ENCODE measurements around the gene STARD8. TPM values are rescaled to one million over a fixed set of nuclear protein-coding genes. Genes with fewer than 3 reads are reported as not detected.

Gene STARD8
- total and polyA plus RNA-seq, 5 donors = 6.0 to 12.2 (median 10.2) TPM

GRCh38 chrX:68753218-68753617 is 105.8 kb downstream of the STARD8 start:
- intact Hi-C loops (cut with DNase I) = no loop called here
- no peak for DNase-seq
- 100% methylated on average over 2 of the region's 2 CpGs for WGBS

GRCh38 chrX:68754406-68754805 is 106.9 kb downstream of the STARD8 start:
- intact Hi-C loops (cut with DNase I) = no loop called here
- Histone ChIP-seq H3K4me1 (ENCODE audit: control insufficient read depth, insufficient read depth, low read length) (no peaks in the 10 kb centered on the region), H3K27ac (ENCODE audit: low read length) (no peak overlapping the region), H3K9me3 (ENCODE audit: control insufficient read depth, low read length) (no peaks in the 10 kb centered on the region), H3K4me3 (ENCODE audit: low read length) (no peak overlapping the region), H3K27me3 (ENCODE audit: control insufficient read depth, insufficient read depth) (no peaks in the 10 kb centered on the region)
- WGBS = 90% methylated on average over 7 of the region's 7 CpGs
- DNase-seq (no peak), ATAC-seq (no peak)

More at GRCh38 chrX:68753218-68753617, 105.8 kb downstream of the STARD8 start:
- Histone ChIP-seq H3K4me1 (ENCODE audit: control insufficient read depth, insufficient read depth, low read length) (no peaks in the 10 kb centered on the region), H3K9me3 (ENCODE audit: control insufficient read depth, low read length) (no peaks in the 10 kb centered on the region), H3K4me3 (ENCODE audit: low read length) (no peak overlapping the region), H3K27ac (ENCODE audit: low read length) (no peak overlapping the region), H3K27me3 (ENCODE audit: control insufficient read depth, insufficient read depth) (no peaks in the 10 kb centered on the region)
- ATAC-seq = no peak

- WGBS = 81% methylated on average over 3 of the region's 3 CpGs
- no peak overlapping the region for H3K27ac ChIP-seq (ENCODE audit: low read length)
- intact Hi-C loops (cut with DNase I) = no loop called here
- H3K4me3 ChIP-seq (ENCODE audit: low read length) = no peak overlapping the region
- no peak for DNase-seq
- no peaks in the 10 kb centered on the region for H3K27me3 ChIP-seq (ENCODE audit: control insufficient read depth, insufficient read depth)
- no peaks in the 10 kb centered on the region for H3K4me1 ChIP-seq (ENCODE audit: control insufficient read depth, insufficient read depth, low read length)
- ATAC-seq = no peak
- H3K9me3 ChIP-seq (ENCODE audit: control insufficient read depth, low read length) = no peaks in the 10 kb centered on the region
Observed at GRCh38 chrX:68755616-68756125, 108.2 kb downstream of the STARD8 start.

GRCh38 chrX:68757331-68757730 is 109.9 kb downstream of the STARD8 start:
- H3K4me3 ChIP-seq (ENCODE audit: low read length) = no peak overlapping the region
- ATAC-seq (no peak), DNase-seq (no peak)
- H3K27ac ChIP-seq (ENCODE audit: low read length) = no peak overlapping the region
- 73% methylated on average over 4 of the region's 4 CpGs for WGBS
- intact Hi-C loops (cut with DNase I) = no loop called here
- H3K9me3 ChIP-seq (ENCODE audit: control insufficient read depth, low read length) = no peaks in the 10 kb centered on the region
- no peaks in the 10 kb centered on the region for H3K4me1 ChIP-seq (ENCODE audit: control insufficient read depth, insufficient read depth, low read length)
- no peaks in the 10 kb centered on the region for H3K27me3 ChIP-seq (ENCODE audit: control insufficient read depth, insufficient read depth)

- H3K9me3 ChIP-seq (ENCODE audit: control insufficient read depth, low read length) = no peaks in the 10 kb centered on the region
- intact Hi-C loops (cut with DNase I) = no loop called here
- no peak overlapping the region for H3K27ac ChIP-seq (ENCODE audit: low read length)
- no peak overlapping the region for H3K4me3 ChIP-seq (ENCODE audit: low read length)
- 50% methylated on average over 2 of the region's 2 CpGs for WGBS
- ATAC-seq (no peak), DNase-seq (no peak)
- H3K27me3 ChIP-seq (ENCODE audit: control insufficient read depth, insufficient read depth) = no peaks in the 10 kb centered on the region
- H3K4me1 ChIP-seq (ENCODE audit: control insufficient read depth, insufficient read depth, low read length) = no peaks in the 10 kb centered on the region
Observed at GRCh38 chrX:68757731-68758130, 110.3 kb downstream of the STARD8 start.

- ATAC-seq (no peak), DNase-seq (no peak)
- Histone ChIP-seq H3K9me3 (ENCODE audit: control insufficient read depth, low read length) (no peaks in the 10 kb centered on the region), H3K4me1 (ENCODE audit: control insufficient read depth, insufficient read depth, low read length) (no peaks in the 10 kb centered on the region), H3K27ac (ENCODE audit: low read length) (no peak overlapping the region), H3K4me3 (ENCODE audit: low read length) (no peak overlapping the region), H3K27me3 (ENCODE audit: control insufficient read depth, insufficient read depth) (no peaks in the 10 kb centered on the region)
- 97% methylated on average over 2 of the region's 2 CpGs for WGBS
- intact Hi-C loops (cut with DNase I) = no loop called here
Observed at GRCh38 chrX:68758671-68759070, 111.2 kb downstream of the STARD8 start.

GRCh38 chrX:68761086-68761485 is 113.6 kb downstream of the STARD8 start:
- DNase-seq = no peak
- ATAC-seq = no peak
- H3K27me3 ChIP-seq (ENCODE audit: control insufficient read depth, insufficient read depth) = no peaks in the 10 kb centered on the region
- no peaks in the 10 kb centered on the region for H3K4me1 ChIP-seq (ENCODE audit: control insufficient read depth, insufficient read depth, low read length)
- intact Hi-C loops (cut with DNase I) = no loop called here
- no peak overlapping the region for H3K4me3 ChIP-seq (ENCODE audit: low read length)
- no peaks in the 10 kb centered on the region for H3K9me3 ChIP-seq (ENCODE audit: control insufficient read depth, low read length)
- H3K27ac ChIP-seq (ENCODE audit: low read length) = no peak overlapping the region
- WGBS = 89% methylated on average over 2 of the region's 2 CpGs

- peak in 1 of 2 donors; percentile 70 for ATAC-seq
- Histone ChIP-seq H3K4me1 (ENCODE audit: control insufficient read depth, insufficient read depth, low read length) (no peaks in the 10 kb centered on the region), H3K27me3 (ENCODE audit: control insufficient read depth, insufficient read depth) (no peaks in the 10 kb centered on the region), H3K4me3 (ENCODE audit: low read length) (no peak overlapping the region), H3K27ac (ENCODE audit: low read length) (no peak overlapping the region), H3K9me3 (ENCODE audit: control insufficient read depth, low read length) (no peaks in the 10 kb centered on the region)
- intact Hi-C loops (cut with DNase I) = no loop called here
- no peak for DNase-seq
Observed at GRCh38 chrX:68762766-68763165, 115.3 kb downstream of the STARD8 start.

GRCh38 chrX:68763481-68763880 is 116.0 kb downstream of the STARD8 start:
- WGBS = 70% methylated on average over 4 of the region's 4 CpGs
- DNase-seq = peak in 1 of 3 donors; percentile 60
- Histone ChIP-seq H3K4me1 (ENCODE audit: control insufficient read depth, insufficient read depth, low read length) (no peaks in the 10 kb centered on the region), H3K9me3 (ENCODE audit: control insufficient read depth, low read length) (no peaks in the 10 kb centered on the region), H3K27ac (ENCODE audit: low read length) (no peak overlapping the region), H3K4me3 (ENCODE audit: low read length) (no peak overlapping the region), H3K27me3 (ENCODE audit: control insufficient read depth, insufficient read depth) (no peaks in the 10 kb centered on the region)
- peak in 1 of 2 donors; percentile 79 for ATAC-seq
- intact Hi-C loops (cut with DNase I) = no loop called here

Other genes starting within 250 kb of the STARD8 start
- 1 to 10 TPM; 4.1 to 5.2 (median 4.9) TPM for gene OPHN1, start 214.2 kb upstream of the STARD8 start, total RNA-seq
- gene OPHN1, start 214.2 kb upstream of the STARD8 start, polyA plus RNA-seq = 1.1 TPM
- gene YIPF6, start 148.6 kb upstream of the STARD8 start, total RNA-seq = 10 to 100 TPM; 24.9 to 32.4 (median 25.8) TPM
- 9.5 TPM for gene YIPF6, start 148.6 kb upstream of the STARD8 start, polyA plus RNA-seq
- 10 to 100 TPM; 18.6 to 28.0 (median 24.4) TPM for gene EFNB1, start 181.4 kb downstream of the STARD8 start, total RNA-seq
- 27.1 TPM for gene EFNB1, start 181.4 kb downstream of the STARD8 start, polyA plus RNA-seq

Data from right cardiac atrium (tissue), 5 donors.